Dermis blood vessel endothelial cell (primary cell): ENCODE measurements around the gene ISG15. TPM values are rescaled to one million over a fixed set of nuclear protein-coding genes. Genes with fewer than 3 reads are reported as not detected.
"Not testable (repeated sequence)": the region's sequence is repeated elsewhere in the genome, so short reads cannot be mapped to it uniquely, and the experiment has no call there.

ENCODE experiments used
- DNase-seq: peaks from one replicate; pipeline ENCODE4 v3.0.0; 2010
- total RNA-seq: library from RNA; depleted of rRNA; stranded (reverse); fragments of >200 nt; gene quantifications from 2 replicates; pipeline ENCODE4 v1.2.3, GENCODE V29; 2014

Gene ISG15
- total RNA-seq, 1 donor from 2014 or later = 122 TPM

DNA sequence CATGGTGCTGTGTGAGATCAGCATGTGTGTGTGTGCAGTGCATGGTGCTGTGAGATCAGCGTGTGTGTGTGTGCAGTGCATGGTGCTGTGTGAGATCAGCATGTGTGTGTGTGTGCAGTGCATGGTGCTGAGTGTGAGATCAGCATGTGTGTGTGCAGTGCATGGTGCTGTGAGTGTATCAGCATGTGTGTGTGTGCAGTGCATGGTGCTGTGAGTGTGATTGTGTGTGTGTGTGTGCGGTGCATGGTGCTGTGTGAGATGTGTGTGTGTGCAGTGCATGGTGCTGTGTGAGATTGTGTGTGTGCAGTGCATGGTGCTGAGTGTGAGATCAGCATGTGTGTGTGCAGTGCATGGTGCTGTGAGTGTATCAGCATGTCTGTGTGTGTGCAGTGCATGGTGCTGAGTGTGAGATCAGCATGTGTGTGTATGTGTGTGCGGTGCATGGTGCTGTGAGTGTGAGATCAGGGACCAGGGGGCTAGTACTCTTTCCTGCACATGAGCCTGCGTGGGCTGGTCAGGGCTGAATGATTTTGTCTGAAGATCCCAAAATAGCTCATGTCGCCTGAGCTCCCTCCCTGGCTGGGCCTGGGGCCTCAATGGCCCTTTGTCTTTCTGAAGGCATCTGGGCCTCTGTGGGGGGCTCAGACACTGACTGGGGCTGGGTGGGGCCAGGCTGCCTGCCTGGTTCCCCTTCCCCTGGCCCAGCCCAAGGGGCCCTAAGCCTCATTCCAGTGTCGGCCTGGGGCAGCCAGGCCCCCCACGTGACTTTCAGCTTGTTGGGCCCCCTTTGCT lies 17.8 kb downstream of the ISG15 start:
- not testable (repeated sequence) for DNase-seq

DNA sequence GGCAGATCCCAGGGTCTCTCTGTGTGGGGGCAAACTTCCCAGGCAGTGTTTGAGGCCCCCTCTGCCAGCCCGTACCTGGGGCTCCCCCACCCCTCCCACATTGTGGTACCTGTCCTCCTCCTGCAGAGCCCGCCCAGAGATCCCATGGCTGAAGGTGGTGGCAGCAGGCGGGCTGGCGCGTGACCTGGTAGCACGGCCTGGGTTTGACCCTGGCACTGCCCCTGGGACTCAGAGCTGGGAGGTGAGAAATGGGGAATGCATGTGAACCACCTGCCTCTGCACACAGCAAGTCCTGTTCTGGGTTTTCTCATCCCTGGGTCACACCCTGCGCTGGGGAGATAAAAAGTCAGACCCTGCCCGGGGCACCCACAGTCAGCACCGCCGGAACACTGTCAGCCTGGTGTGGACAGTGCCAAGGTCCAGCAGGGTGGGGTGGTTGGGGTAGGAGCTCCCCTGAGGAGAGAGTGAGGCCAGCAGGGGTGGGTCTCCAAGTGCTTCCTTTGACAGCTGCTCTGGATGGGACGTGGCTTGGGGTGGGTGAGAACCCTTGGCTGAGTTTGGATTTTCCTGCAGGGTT lies 18.4 kb downstream of the ISG15 start:
- DNase-seq = no peak

DNA sequence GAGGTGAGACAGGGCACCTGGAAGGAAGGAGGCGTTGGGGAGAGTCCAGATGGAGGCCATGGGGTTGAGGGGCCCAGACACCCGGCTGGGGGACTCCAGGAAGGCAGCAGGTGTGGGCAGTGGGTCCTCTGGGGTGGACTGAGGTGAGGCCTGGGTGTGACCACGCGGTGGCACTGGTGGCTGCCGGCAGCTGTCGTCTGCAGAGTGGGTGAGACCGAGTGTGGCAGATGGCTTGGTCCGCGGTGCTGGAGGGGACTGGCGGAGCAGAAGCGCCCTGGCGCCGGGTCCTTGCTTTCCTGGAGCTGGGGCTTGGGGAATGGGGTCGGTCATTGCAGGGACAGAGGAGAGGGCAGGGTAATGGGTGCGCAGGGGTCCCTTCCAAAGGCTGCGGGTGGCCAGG lies 19.1 kb downstream of the ISG15 start:
- DNase-seq = no peak

DNA sequence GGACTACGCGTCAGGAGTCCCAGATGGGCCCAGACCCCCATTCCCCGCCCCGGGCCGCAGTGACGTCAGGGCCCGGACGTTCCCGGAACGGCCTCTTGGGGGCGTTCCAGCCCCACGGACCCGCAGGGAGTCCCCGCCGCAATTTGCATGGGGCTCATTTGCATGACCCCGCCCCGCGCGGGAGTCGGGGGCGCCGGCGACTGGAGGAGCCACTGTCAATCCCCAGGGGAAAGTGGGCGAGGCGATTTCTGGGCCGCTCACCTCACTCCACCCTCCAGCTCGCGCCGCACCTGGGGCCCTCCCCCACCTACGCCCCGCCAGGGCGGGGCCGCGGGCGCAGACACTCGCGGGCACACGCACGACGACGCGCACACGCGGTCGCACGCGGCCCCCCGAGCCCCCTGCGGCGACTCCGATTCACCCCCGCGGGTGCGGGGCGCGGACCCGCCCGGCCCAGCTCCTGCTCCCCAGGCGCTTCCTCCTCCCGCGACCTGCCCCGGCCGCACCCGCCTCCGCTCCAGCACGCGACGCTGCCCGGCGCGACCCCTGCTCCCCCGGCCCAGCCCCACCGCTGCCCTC lies 19.8 kb downstream of the ISG15 start:
- DNase-seq = peak; percentile 79

DNA sequence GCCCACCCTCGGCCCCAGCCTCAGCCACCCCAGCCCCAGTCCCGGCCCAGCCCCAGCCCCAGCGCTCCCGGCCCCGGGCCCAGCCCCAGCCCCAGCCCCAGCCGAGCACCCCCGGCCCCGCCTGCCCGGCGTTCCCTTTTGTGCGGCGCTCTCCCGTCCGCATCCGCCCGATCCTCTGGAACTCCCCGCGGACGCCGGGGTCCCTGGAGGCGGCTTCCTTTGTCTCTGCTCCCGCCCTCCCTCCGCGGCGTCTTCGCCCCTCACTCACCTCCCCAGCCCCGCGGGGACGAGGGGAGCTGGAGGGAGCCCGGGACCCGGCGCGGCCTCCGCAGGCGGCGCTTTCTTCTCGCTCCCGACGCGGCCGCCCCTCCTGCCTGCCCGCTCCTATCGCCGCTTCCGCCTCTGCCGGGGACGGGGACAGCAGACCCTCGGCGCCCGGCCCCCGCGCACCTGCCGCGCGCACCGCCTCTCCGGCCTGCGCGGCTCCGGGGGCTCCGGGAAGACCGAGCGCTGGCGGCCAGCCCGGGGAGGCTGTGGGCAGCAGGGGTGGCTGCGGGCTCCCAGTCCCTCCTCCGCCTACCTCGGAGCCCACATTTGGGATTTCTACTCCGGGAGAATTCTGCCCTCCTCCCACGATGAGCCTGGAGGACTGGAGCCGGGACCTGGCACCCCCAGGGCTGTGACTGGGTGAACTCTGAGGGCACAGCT lies 20.6 kb downstream of the ISG15 start:
- DNase-seq = no peak

DNA sequence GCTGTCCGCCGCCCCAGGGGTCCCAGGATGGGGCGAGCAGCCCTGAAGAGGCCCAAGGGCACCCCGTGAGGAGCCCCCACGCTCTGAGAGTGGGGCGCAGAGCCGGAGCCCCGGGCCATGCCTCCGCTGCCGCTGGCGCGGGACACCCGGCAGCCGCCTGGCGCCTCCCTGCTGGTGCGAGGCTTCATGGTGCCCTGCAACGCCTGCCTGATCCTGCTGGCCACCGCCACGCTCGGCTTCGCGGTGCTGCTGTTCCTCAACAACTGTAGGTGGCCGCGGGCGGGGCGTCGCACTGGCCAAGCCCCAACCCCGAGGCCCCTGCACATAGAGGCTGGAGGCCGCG lies 21.1 kb downstream of the ISG15 start:
- no peak for DNase-seq

GRCh38 chr1:1035291-1035943 lies 22.1 kb downstream of the ISG15 start:
- no peak for DNase-seq

GRCh38 chr1:1037366-1038327 lies 24.4 kb downstream of the ISG15 start:
- DNase-seq = no peak

GRCh38 chr1:1038694-1039093 lies 25.4 kb downstream of the ISG15 start:
- DNase-seq = no peak

- no peak for DNase-seq
Measured at GRCh38 chr1:1039145-1039910, 26.0 kb downstream of the ISG15 start.

- DNase-seq = peak; percentile 90
Measured at GRCh38 chr1:1040004-1040991, 27.0 kb downstream of the ISG15 start.

DNA sequence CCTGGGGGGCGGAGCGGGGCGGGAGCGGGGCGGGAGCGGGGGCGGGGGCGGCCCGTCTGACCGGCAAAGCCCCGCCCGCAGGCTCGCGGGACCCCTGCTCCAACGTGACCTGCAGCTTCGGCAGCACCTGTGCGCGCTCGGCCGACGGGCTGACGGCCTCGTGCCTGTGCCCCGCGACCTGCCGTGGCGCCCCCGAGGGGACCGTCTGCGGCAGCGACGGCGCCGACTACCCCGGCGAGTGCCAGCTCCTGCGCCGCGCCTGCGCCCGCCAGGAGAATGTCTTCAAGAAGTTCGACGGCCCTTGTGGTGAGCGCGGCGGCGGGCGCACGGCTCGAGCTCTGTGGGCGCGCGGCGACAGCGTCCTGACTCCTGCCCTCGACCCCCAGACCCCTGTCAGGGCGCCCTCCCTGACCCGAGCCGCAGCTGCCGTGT lies 27.8 kb downstream of the ISG15 start:
- DNase-seq = no peak

DNA sequence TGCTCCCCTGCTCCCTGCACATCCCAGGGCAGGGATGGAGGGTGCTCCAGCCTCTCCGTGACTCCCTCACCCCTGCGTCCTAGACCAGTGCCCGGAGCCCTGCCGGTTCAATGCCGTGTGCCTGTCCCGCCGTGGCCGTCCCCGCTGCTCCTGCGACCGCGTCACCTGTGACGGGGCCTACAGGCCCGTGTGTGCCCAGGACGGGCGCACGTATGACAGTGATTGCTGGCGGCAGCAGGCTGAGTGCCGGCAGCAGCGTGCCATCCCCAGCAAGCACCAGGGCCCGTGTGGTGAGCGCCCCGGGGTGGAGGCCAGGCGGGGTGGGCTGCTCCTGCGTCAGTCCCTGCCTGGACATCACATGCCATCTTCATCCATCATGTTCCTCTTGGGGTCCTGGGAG lies 28.6 kb downstream of the ISG15 start:
- no peak for DNase-seq

DNA sequence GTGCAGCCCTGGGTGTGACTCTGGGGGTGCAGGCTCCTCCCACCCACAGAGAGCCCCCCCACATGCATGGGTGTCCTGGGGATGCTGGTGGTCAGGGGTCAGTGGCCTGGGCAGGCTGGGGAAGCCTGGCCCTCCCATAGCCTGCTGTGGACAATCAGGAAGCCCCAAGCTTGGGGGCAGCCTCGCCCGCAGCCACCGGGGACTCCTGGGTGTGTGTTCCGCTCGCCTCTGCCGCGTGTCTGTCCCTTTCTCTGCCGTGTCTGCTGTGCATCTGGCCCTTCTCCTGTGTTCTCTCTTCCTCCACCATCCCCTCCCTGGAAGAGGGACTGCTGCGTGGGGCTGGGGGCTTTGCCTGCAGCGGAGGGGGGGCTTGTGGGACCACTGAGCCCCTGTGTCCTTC lies 29.5 kb downstream of the ISG15 start:
- DNase-seq = no peak

DNA sequence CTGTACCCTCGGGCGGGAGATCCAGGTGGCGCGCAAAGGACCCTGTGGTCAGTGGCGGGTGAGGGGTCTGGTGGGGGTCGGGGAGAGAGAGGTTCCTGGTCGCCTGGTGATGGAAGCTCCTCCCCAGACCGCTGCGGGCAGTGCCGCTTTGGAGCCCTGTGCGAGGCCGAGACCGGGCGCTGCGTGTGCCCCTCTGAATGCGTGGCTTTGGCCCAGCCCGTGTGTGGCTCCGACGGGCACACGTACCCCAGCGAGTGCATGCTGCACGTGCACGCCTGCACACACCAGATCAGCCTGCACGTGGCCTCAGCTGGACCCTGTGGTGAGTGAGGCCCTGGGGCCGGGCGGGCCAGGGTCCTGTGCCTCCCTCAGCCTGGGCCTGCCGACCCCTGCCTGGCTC lies 30.1 kb downstream of the ISG15 start:
- DNase-seq = no peak

GRCh38 chr1:1043921-1044320 lies 30.6 kb downstream of the ISG15 start:
- DNase-seq = no peak

GRCh38 chr1:1044455-1045078 lies 31.3 kb downstream of the ISG15 start:
- DNase-seq = no peak

GRCh38 chr1:1045129-1045528 lies 31.8 kb downstream of the ISG15 start:
- no peak for DNase-seq

GRCh38 chr1:1046243-1046642 lies 32.9 kb downstream of the ISG15 start:
- no peak for DNase-seq
